DOHH2 (cell line): ENCODE data around the gene INSR.

Experiments used
- H3F3A ChIP-seq: fragments of 200-600 bp; sonication (generic), shearing (Covaris generic); 2 replicates; pipeline ENCODE4 v1.6.0; 2016; ENCODE audit warnings: antibody characterized with exemption, mild to moderate bottlenecking; ENCODE audit not compliant: control insufficient read depth, insufficient read depth
- H3K27ac ChIP-seq: fragments of 200-600 bp; sonication (generic); 2 replicates; pipeline ENCODE4 v1.5.1; 2014; ENCODE audit warnings: low read depth, mild to moderate bottlenecking, low read length, moderate library complexity
- H3K27me3 ChIP-seq: fragments of 200-600 bp; sonication (generic); 2 replicates; pipeline ENCODE4 v1.6.1; 2014; ENCODE audit warnings: mild to moderate bottlenecking, low read length, mixed read lengths; ENCODE audit not compliant: control insufficient read depth
- H3K36me3 ChIP-seq: fragments of 200-600 bp; sonication (generic); 2 replicates; pipeline ENCODE4 v1.6.1; 2014; ENCODE audit warnings: mild to moderate bottlenecking, low read length, moderate library complexity, mixed read lengths; ENCODE audit not compliant: control insufficient read depth
- H3K4me1 ChIP-seq: fragments of 200-600 bp; sonication (generic); 2 replicates; pipeline ENCODE4 v1.6.1; 2014; ENCODE audit warnings: mild to moderate bottlenecking, low read length, mixed read lengths; ENCODE audit not compliant: control insufficient read depth
- H3K4me2 ChIP-seq: fragments of 200-600 bp; sonication (generic); 2 replicates; pipeline ENCODE4 v1.6.0; 2014; ENCODE audit warnings: mild to moderate bottlenecking, low read length, moderate library complexity
- H3K4me3 ChIP-seq: fragments of 200-600 bp; sonication (generic); 2 replicates; pipeline ENCODE4 v1.5.1; 2014; ENCODE audit warnings: mild to moderate bottlenecking, low read length, mixed read lengths
- H3K79me2 ChIP-seq: fragments of 200-600 bp; sonication (generic); 2 replicates; pipeline ENCODE4 v1.6.1; 2014; ENCODE audit warnings: mild to moderate bottlenecking, low read length, mixed read lengths; ENCODE audit not compliant: control insufficient read depth
- H3K9me2 ChIP-seq: fragments of 200-600 bp; sonication (generic); replicated peaks from 2 replicates; pipeline ENCODE4 v1.6.1; 2014; ENCODE audit warnings: mild to moderate bottlenecking, low read length, mixed read lengths; ENCODE audit not compliant: control insufficient read depth
- H3K9me3 ChIP-seq: fragments of 200-600 bp; sonication (generic); 2 replicates; pipeline ENCODE4 v1.6.1; 2014; ENCODE audit warnings: antibody characterized with exemption, low read length, mixed read lengths; ENCODE audit not compliant: control insufficient read depth, insufficient read depth
- H4K20me1 ChIP-seq: fragments of 200-600 bp; sonication (generic); 2 replicates; pipeline ENCODE4 v1.6.0; 2014; ENCODE audit warnings: low read depth, mild to moderate bottlenecking, antibody characterized with exemption, low read length, moderate library complexity; ENCODE audit not compliant: control insufficient read depth, insufficient read depth
- CTCF ChIP-seq: fragments of 200-600 bp; sonication (generic); IDR thresholded peaks from one replicate; pipeline ENCODE4 v1.5.1; 2014; ENCODE audit warnings: antibody characterized with exemption, mild to moderate bottlenecking, low read depth, low read length; ENCODE audit not compliant: poor library complexity, severe bottlenecking
- EZH2phosphoT487 ChIP-seq: fragments of 200-600 bp; sonication (generic); IDR thresholded peaks from 2 replicates; pipeline ENCODE4 v1.6.1; 2017; ENCODE audit warnings: borderline replicate concordance, mild to moderate bottlenecking, antibody characterized with exemption, low read length, moderate library complexity, mixed read lengths

The INSR gene

GRCh38 chr19:7224995-7225394 is 69.2 kb downstream of the INSR start:
- Histone ChIP-seq H3K4me3 (no peak overlapping the region), H3K4me1 (no peaks in the 10 kb centered on the region), H3K36me3 (no peaks in the 10 kb centered on the region), H3K9me3 (peaks cover under 1% of the 10 kb centered on the region; the same call in 1 of the 2 replicates), H3K27ac (no peak overlapping the region), H3K9me2 (no peaks in the 10 kb centered on the region), H3K4me2 (no peak overlapping the region), H3F3A (no peaks in the 10 kb centered on the region), H3K79me2 (no peaks in the 10 kb centered on the region), H3K27me3 (no peaks in the 10 kb centered on the region), H4K20me1 (no peaks in the 10 kb centered on the region)
- TF ChIP-seq EZH2phosphoT487 (no peak), CTCF (no peak)

- H3K36me3 ChIP-seq, result no peaks in the 10 kb centered on the region
- H3K9me2 ChIP-seq, result no peaks in the 10 kb centered on the region
- no peak overlapping the region for H3K4me2 ChIP-seq
- TF ChIP-seq CTCF, result no peak
- no peak for TF ChIP-seq EZH2phosphoT487
- no peaks in the 10 kb centered on the region for H3K4me1 ChIP-seq
- no peak overlapping the region for H3K4me3 ChIP-seq
- H3K9me3 ChIP-seq, result peaks cover 4% of the 10 kb centered on the region; the same call in 1 of the 2 replicates
- H3K27me3 ChIP-seq, result no peaks in the 10 kb centered on the region
- H3K27ac ChIP-seq, result no peak overlapping the region
- H3F3A ChIP-seq, result no peaks in the 10 kb centered on the region
- H4K20me1 ChIP-seq, result no peaks in the 10 kb centered on the region
- H3K79me2 ChIP-seq, result no peaks in the 10 kb centered on the region
Observed at GRCh38 chr19:7224209-7224686, 70.0 kb downstream of the INSR start.

DNA sequence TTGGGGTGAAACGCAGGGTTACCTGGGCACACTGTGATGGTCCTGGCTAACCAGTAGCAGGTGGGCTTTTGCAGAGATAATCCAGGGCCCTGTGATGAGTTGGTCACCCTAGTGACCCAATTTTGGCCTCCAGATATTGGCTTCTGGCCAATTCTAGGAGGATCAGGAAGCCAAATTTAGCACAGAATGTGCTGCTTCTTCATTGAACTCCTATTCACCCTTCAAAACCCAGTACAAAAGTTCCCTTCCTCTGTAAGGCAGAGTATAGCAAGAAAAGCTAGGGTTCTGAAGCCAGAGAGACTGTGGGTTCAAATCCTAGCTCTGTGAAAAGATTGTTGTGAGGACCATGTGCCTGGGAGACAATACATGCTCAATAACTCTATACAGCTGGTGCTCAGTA is 70.8 kb downstream of the INSR start:
- Histone ChIP-seq H3K4me1 (no peaks in the 10 kb centered on the region), H3K79me2 (no peaks in the 10 kb centered on the region)

More for the DNA sequence above, 70.8 kb downstream of the INSR start:
- no peaks in the 10 kb centered on the region for H3K9me2 ChIP-seq
- no peak overlapping the region for H3K4me2 ChIP-seq
- no peaks in the 10 kb centered on the region for H3K36me3 ChIP-seq
- peaks cover 4% of the 10 kb centered on the region; the same call in 1 of the 2 replicates for H3K9me3 ChIP-seq
- H3F3A ChIP-seq, result no peaks in the 10 kb centered on the region
- TF ChIP-seq EZH2phosphoT487 (no peak), CTCF (no peak)
- H4K20me1 ChIP-seq, result no peaks in the 10 kb centered on the region
- no peak overlapping the region for H3K27ac ChIP-seq
- no peaks in the 10 kb centered on the region for H3K27me3 ChIP-seq
- H3K4me3 ChIP-seq, result no peak overlapping the region
